HCT116 (cell line): ENCODE data around the gene HERPUD2.

Experiments used
- POLR2A ChIP-seq: IDR thresholded peaks from 2 replicates; pipeline ENCODE4 v1.7.0; 2011; ENCODE audit warnings: borderline replicate concordance; ENCODE audit not compliant: insufficient read depth, insufficient read length; ENCODE audit errors: extremely low read depth
- TF ChIP-seq, protein P1 (sequence below), 3 experiments: fragments of 200-600 bp in 1 of 3; sonication (generic) in 1 of 3; IDR thresholded peaks in 2 of 3; conservative IDR thresholded peaks in 1 of 3; 2 replicates each; pipeline ENCODE4 v1.5.1; 2012 to 2017; ENCODE audit warnings: low read depth in 2 of 3, low read length in 2 of 3, antibody characterized with exemption in 1 of 3, borderline replicate concordance in 1 of 3, control low read depth in 1 of 3, mild to moderate bottlenecking in 1 of 3, mixed read lengths in 1 of 3, mixed run types in 1 of 3, moderate library complexity in 1 of 3; ENCODE audit not compliant: insufficient read depth in 1 of 3

DNA sequence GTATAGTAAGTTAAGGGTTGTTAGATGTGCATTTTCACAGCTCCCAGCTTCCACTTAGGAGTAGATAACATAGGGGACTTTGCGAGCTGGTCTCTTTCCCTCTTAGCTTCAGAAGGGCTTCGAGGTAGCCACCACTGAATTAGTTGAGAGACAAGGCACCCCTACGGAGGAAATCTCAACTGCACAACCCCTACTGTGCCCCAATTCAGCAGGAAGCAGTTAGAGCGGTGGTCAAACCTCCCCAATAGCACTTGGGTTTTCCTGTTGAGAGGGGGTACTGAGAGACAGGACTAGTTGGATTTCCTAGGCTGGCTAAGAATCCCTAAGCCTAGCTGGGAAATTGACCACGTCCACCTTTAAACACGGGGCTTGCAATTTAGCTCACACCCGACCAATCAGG lies 1.1 kb upstream of the HERPUD2 start:
- TF ChIP-seq, protein P1, sequence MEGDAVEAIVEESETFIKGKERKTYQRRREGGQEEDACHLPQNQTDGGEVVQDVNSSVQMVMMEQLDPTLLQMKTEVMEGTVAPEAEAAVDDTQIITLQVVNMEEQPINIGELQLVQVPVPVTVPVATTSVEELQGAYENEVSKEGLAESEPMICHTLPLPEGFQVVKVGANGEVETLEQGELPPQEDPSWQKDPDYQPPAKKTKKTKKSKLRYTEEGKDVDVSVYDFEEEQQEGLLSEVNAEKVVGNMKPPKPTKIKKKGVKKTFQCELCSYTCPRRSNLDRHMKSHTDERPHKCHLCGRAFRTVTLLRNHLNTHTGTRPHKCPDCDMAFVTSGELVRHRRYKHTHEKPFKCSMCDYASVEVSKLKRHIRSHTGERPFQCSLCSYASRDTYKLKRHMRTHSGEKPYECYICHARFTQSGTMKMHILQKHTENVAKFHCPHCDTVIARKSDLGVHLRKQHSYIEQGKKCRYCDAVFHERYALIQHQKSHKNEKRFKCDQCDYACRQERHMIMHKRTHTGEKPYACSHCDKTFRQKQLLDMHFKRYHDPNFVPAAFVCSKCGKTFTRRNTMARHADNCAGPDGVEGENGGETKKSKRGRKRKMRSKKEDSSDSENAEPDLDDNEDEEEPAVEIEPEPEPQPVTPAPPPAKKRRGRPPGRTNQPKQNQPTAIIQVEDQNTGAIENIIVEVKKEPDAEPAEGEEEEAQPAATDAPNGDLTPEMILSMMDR (IDR thresholded peaks at IDR 0.05 in 2 of 3, conservative IDR thresholded peaks at IDR 0.05 in 1 of 3; ENCODE audit: borderline replicate concordance in 1 of 3, insufficient read depth in 1 of 3, low read depth in 2 of 3, low read length in 2 of 3), result no peak
- TF ChIP-seq POLR2A, result no peak
